HUDEP-2 (cell line): Measurements from ENCODE around the gene OR6Q1.

Experiments
- DNase-seq, 76 experiments: peaks; one replicate each; lab custom pipeline; 2025; ENCODE audit not compliant: unreplicated experiment in 76 of 76; lab: John Stamatoyannopoulos, UW

The OR6Q1 gene

GRCh38 chr11:58057481-58057880 lies 26.7 kb downstream of the OR6Q1 start:
- DNase-seq: no peak

GRCh38 chr11:58058276-58059006 lies 27.7 kb downstream of the OR6Q1 start:
- DNase-seq: no peak

- DNase-seq: no peak
These were observed 28.2 kb downstream of the OR6Q1 start for GRCh38 chr11:58059007-58059350.

GRCh38 chr11:58060535-58060934 lies 29.8 kb downstream of the OR6Q1 start:
- DNase-seq: no peak

- DNase-seq: no peak
These were observed 30.4 kb downstream of the OR6Q1 start for GRCh38 chr11:58060939-58061672.

GRCh38 chr11:58061813-58062212 lies 31.1 kb downstream of the OR6Q1 start:
- no peak for DNase-seq

- no peak for DNase-seq
These were observed 36.9 kb downstream of the OR6Q1 start for GRCh38 chr11:58067685-58068084.

- no peak for DNase-seq
These were observed 37.9 kb downstream of the OR6Q1 start for GRCh38 chr11:58068655-58069054.

GRCh38 chr11:58070585-58070984 lies 39.8 kb downstream of the OR6Q1 start:
- no peak for DNase-seq

GRCh38 chr11:58075781-58076180 lies 45.0 kb downstream of the OR6Q1 start:
- no peak for DNase-seq
